C4-2B (cell line): Measurements from ENCODE around the gene ERI2.

ENCODE experiments used
- H3K27ac ChIP-seq: fragments of 450-650 bp; 2 replicates; pipeline ENCODE4 v1.5.1; 2017
- ZFX ChIP-seq: fragments of 450-650 bp; IDR thresholded peaks from 2 replicates; pipeline ENCODE4 v1.6.1; 2017
- TF ChIP-seq, protein P1 (sequence below): fragments of 450-650 bp; conservative IDR thresholded peaks from 2 replicates; pipeline ENCODE4 v1.5.1; 2017; ENCODE audit warnings: mild to moderate bottlenecking

Gene ERI2

DNA sequence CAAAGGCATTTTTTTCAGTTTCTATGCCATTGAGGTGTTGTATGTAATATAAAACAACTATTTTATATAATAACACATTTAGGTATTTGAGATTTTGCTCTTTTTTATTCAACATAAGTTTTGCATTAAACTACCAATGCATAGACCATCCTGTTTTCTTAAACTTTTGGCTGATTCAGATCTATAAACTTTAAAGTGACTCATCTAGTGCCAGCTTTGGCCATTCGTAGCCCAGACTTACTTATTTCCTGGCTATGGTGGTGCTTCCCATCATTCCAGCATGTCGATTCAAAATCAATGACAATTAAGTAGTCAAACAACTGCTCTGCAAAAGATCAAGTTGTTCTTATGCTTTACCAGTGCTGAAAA, 3.1 kb downstream of the ERI2 start:
- TF ChIP-seq ZFX: no peak
- TF ChIP-seq, protein P1, sequence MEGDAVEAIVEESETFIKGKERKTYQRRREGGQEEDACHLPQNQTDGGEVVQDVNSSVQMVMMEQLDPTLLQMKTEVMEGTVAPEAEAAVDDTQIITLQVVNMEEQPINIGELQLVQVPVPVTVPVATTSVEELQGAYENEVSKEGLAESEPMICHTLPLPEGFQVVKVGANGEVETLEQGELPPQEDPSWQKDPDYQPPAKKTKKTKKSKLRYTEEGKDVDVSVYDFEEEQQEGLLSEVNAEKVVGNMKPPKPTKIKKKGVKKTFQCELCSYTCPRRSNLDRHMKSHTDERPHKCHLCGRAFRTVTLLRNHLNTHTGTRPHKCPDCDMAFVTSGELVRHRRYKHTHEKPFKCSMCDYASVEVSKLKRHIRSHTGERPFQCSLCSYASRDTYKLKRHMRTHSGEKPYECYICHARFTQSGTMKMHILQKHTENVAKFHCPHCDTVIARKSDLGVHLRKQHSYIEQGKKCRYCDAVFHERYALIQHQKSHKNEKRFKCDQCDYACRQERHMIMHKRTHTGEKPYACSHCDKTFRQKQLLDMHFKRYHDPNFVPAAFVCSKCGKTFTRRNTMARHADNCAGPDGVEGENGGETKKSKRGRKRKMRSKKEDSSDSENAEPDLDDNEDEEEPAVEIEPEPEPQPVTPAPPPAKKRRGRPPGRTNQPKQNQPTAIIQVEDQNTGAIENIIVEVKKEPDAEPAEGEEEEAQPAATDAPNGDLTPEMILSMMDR: no peak
- no peak overlapping the region for H3K27ac ChIP-seq

DNA sequence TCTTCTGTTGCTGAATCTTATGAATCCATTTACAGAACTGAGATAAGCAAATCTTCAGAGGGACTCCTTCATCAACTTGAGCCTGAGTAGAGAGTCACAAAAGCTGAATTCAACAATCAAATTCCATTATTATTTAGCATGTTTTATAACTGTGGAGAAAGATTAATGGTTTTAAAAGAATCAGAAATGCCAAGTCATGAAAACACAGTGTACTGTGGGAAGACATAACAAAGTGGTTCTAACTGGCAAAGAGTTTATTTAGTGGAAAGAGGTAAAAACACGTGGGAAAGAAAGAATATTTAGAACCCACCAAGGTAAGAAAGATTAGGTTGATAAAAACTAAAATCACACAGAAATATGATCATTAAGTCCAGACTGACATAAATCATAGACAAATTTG, 5.0 kb downstream of the ERI2 start:
- TF ChIP-seq, protein P1: no peak
- no peak for TF ChIP-seq ZFX
- no peak overlapping the region for H3K27ac ChIP-seq

DNA sequence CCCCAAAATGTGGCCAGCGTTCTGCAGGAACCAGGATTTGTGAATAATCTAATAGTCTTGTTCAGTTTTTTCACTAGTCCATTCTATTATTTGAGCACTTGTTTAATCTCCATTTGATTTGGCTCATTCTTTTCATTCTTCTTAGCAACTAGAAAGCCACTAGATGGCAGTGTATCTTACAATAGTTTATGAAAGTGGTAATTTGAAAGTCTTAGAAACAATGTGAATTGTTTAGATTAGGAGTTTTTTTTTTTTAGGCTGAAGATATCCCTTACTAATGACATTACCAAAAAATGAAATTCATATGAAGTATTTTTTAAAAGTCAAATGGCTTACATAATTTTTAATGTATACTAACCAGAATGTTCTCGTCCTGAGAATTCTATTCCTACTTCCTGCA, 6.7 kb downstream of the ERI2 start:
- H3K27ac ChIP-seq: no peak overlapping the region
- no peak for TF ChIP-seq ZFX
- TF ChIP-seq, protein P1: peak; percentile 73

DNA sequence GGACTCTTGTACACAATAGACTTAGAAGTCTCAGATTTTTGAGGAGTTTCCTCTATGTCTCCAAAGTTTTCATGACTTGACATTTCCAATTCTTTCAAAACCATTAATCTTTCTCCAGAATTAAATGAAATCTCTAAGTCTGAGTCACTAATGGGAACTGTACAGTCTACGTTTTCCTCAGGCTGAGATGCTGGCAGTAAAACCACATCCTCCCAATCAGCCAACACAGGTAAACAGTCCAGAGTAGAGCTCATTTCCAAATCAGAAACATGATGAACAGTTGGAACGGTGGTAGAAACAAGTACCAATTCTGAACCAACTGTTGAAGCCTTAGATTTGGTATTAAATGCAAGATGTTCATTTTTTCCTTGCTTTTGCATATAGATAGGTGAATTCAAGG, 7.9 kb downstream of the ERI2 start:
- no peak overlapping the region for H3K27ac ChIP-seq
- TF ChIP-seq, protein P1: no peak
- TF ChIP-seq ZFX: no peak

DNA sequence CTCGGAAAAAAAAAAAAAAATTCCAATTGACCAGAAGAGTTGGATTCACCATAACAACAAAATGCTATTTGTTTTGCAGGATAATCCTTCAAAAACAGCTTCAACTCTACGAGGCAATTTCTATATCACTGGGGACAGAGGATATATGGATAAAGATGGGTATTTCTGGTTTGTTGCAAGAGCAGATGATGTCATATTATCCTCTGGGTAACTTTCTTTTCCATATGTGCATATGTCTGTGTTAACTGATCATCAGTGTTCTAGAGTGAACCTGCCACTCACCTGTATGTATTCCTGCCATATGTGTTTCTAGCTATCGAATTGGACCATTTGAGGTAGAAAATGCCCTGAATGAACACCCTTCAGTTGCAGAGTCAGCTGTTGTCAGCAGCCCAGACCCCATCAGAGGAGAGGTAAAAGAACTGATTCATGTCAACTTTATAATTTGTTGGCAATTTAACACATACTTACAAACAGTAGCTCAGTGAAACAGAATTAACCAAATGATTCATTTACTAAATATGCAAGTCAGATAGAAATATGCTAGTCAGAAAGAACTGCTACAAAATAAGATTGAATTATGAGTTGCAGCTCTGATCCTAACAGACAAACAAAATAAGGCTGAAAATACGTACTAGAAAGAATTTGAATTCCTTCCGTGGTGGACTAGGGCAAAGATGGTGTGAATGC, 14.2 kb downstream of the ERI2 start:
- no peak overlapping the region for H3K27ac ChIP-seq
- TF ChIP-seq ZFX: no peak
- TF ChIP-seq, protein P1: no peak

DNA sequence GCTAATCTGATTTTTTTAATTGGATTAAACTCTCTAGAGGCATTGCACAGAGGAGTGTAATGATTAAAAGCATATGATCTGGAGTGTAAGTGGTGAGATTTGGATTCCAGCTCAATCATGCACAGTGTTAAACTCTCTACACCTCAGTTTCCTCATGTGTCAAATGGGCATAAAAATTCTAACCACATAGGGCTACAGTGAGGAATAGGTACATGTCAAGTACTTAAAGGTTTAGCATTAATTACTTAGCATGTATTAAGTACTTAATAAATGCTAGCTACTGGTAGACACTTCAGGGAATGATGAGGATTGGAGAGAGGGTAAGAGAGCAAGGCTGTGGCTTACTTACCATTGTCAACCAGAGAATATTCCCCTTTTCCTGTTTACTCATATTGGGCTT, 17.1 kb downstream of the ERI2 start:
- no peak overlapping the region for H3K27ac ChIP-seq
- TF ChIP-seq ZFX: no peak
- TF ChIP-seq, protein P1: no peak

DNA sequence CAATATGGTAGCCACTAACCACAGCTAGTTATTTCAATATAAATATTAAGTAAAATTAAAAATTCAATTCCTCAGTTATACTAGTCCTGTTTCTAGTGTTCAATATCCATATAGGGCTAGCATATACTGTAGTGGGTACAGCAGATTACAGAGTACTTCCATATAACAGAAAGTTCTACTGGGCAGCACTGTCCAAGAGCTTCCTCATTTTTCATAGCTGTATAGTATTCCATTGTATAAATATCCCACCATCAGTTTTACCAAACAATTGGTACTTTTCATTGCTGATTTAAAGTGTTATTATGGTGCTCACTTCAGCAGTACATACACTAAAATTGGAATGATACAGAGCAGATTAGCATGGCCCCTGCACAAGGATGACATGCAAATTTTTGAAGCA, 22.1 kb downstream of the ERI2 start:
- no peak overlapping the region for H3K27ac ChIP-seq
- no peak for TF ChIP-seq ZFX
- TF ChIP-seq, protein P1: no peak
